HepG2 (cell line): Measurements from ENCODE around the gene PRSS22.

Experiments
- TAF15 ChIP-seq: fragments of 200-400 bp; formaldehyde crosslinking; IDR thresholded peaks from one replicate; pipeline ENCODE4 v1.6.1; 2018; ENCODE audit warnings: mild to moderate bottlenecking, low read depth, low read length; ENCODE audit not compliant: poor library complexity, severe bottlenecking
- ZNF207 ChIP-seq: fragments of 450-650 bp; IDR thresholded peaks from 2 replicates; pipeline ENCODE4 v1.6.1; 2016; ENCODE audit warnings: antibody characterized with exemption, borderline replicate concordance
- TF ChIP-seq, protein P1 (sequence below): IDR thresholded peaks from 2 replicates; pipeline ENCODE4 v1.6.1; 2016
- TF ChIP-seq, protein P2 (sequence below): sonication (generic); formaldehyde crosslinking; IDR thresholded peaks from 2 replicates; pipeline ENCODE4 v1.5.0; 2020; ENCODE audit warnings: mild to moderate bottlenecking, missing genetic modification reagents, moderate library complexity

DNA sequence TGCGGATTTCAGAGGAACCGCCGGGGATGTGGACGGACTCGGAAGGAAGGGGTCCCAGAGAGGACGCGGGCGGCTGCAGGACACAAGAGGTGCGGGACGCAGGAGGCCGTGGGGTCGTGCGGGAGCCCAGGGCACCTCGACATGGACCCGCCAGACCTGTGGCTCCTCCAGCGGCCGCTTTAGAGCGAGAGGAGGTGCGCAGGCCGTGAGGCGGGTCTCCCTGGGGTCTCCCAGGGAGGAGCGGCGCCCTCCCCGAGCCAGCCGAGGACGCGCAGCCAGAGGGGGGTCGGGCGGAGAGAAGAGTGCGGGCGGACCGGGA, 46.9 kb upstream of the PRSS22 start:
- TF ChIP-seq ZNF207 (no peak), TAF15 (no peak)
- TF ChIP-seq, protein P1, sequence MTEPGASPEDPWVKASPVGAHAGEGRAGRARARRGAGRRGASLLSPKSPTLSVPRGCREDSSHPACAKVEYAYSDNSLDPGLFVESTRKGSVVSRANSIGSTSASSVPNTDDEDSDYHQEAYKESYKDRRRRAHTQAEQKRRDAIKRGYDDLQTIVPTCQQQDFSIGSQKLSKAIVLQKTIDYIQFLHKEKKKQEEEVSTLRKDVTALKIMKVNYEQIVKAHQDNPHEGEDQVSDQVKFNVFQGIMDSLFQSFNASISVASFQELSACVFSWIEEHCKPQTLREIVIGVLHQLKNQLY (CRISPR knock-in tag) = no peak
- TF ChIP-seq, protein P2, sequence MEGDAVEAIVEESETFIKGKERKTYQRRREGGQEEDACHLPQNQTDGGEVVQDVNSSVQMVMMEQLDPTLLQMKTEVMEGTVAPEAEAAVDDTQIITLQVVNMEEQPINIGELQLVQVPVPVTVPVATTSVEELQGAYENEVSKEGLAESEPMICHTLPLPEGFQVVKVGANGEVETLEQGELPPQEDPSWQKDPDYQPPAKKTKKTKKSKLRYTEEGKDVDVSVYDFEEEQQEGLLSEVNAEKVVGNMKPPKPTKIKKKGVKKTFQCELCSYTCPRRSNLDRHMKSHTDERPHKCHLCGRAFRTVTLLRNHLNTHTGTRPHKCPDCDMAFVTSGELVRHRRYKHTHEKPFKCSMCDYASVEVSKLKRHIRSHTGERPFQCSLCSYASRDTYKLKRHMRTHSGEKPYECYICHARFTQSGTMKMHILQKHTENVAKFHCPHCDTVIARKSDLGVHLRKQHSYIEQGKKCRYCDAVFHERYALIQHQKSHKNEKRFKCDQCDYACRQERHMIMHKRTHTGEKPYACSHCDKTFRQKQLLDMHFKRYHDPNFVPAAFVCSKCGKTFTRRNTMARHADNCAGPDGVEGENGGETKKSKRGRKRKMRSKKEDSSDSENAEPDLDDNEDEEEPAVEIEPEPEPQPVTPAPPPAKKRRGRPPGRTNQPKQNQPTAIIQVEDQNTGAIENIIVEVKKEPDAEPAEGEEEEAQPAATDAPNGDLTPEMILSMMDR (CRISPR knock-in tag) = no peak
